OCI-LY7 (cell line): ENCODE data around the gene INPP5A. TPM values are rescaled to one million over a fixed set of nuclear protein-coding genes. Genes with fewer than 3 reads are reported as not detected.

Source experiments
- BruUV-seq: library from RNA; stranded (reverse); fragments of 400-500 nt; replicated peaks from 2 replicates; lab custom pipeline; 2021; lab: Mats Ljungman, UMichigan
- CTCF ChIA-PET: fragments of 300-600 bp; sonication (Branson Sonifier 250); formaldehyde crosslinking; loops from one replicate; lab custom pipeline; 2022; ENCODE audit warnings: antibody characterized with exemption; ENCODE audit not compliant: unreplicated experiment; lab: Charles Lee
- POLR2A ChIA-PET: fragments of 300-600 bp; sonication (Branson Sonifier 250); formaldehyde crosslinking; loops from one replicate; lab custom pipeline; 2022; ENCODE audit warnings: antibody characterized with exemption; lab: Charles Lee
- DNase-seq: peaks from one replicate; pipeline ENCODE4 v3.0.0-alpha.2; 2015; ENCODE audit warnings: low spot score
- H2AFZ ChIP-seq: fragments of 200-600 bp; sonication (generic), shearing (Covaris generic); 2 replicates; pipeline ENCODE4 v1.6.1; 2014; ENCODE audit warnings: mild to moderate bottlenecking, antibody characterized with exemption, low read length, moderate library complexity
- H3K27ac ChIP-seq: fragments of 200-600 bp; sonication (generic); 2 replicates; pipeline ENCODE4 v1.5.1; 2014; ENCODE audit warnings: mixed run types, low read depth, mild to moderate bottlenecking, moderate library complexity, low read length, inconsistent platforms; ENCODE audit not compliant: poor library complexity, severe bottlenecking
- H3K36me3 ChIP-seq: fragments of 200-600 bp; sonication (generic); 2 replicates; pipeline ENCODE4 v1.6.1; 2014; ENCODE audit warnings: mild to moderate bottlenecking, antibody characterized with exemption, low read length, moderate library complexity, mixed read lengths; ENCODE audit not compliant: insufficient read depth
- H3K4me1 ChIP-seq: fragments of 200-600 bp; sonication (generic); 2 replicates; pipeline ENCODE4 v1.5.1; 2014; ENCODE audit warnings: mild to moderate bottlenecking, low read length; ENCODE audit not compliant: insufficient read depth, poor library complexity, severe bottlenecking
- H3K4me2 ChIP-seq: fragments of 200-600 bp; sonication (generic); 2 replicates; pipeline ENCODE4 v1.6.1; 2014; ENCODE audit warnings: mild to moderate bottlenecking, low read length
- H3K4me3 ChIP-seq: fragments of 200-600 bp; sonication (generic); 2 replicates; pipeline ENCODE4 v1.5.1; 2014; ENCODE audit warnings: mild to moderate bottlenecking, low read depth, low read length; ENCODE audit not compliant: poor library complexity, severe bottlenecking
- H3K79me2 ChIP-seq: fragments of 200-600 bp; sonication (generic); 2 replicates; pipeline ENCODE4 v1.6.1; 2016; ENCODE audit warnings: low read depth, mild to moderate bottlenecking, low read length, moderate library complexity, mixed read lengths; ENCODE audit not compliant: insufficient read depth
- H3K9me2 ChIP-seq: fragments of 200-600 bp; sonication (generic); 2 replicates; pipeline ENCODE4 v1.6.1; 2016; ENCODE audit warnings: mild to moderate bottlenecking, low read length, mixed read lengths; ENCODE audit not compliant: insufficient read depth
- H3K9me3 ChIP-seq: fragments of 200-600 bp; sonication (generic); 2 replicates; pipeline ENCODE4 v1.6.1; 2014; ENCODE audit warnings: mild to moderate bottlenecking, mixed run types, low read length, mixed read lengths
- H4K20me1 ChIP-seq: fragments of 200-600 bp; sonication (generic); 2 replicates; pipeline ENCODE4 v1.6.1; 2014; ENCODE audit warnings: mild to moderate bottlenecking, antibody characterized with exemption, low read length, moderate library complexity, mixed read lengths; ENCODE audit not compliant: insufficient read depth
- CTCF ChIP-seq: fragments of 200-600 bp; sonication (generic); conservative IDR thresholded peaks from 2 replicates; pipeline ENCODE4 v1.5.1; 2014; ENCODE audit warnings: mild to moderate bottlenecking, antibody characterized with exemption, low read length, moderate library complexity, mixed read lengths
- EZH2phosphoT487 ChIP-seq: fragments of 200-600 bp; sonication (generic); IDR thresholded peaks from 2 replicates; pipeline ENCODE4 v1.6.1; 2018; ENCODE audit warnings: low read depth, borderline replicate concordance, mild to moderate bottlenecking, mixed run types, antibody characterized with exemption, low read length, moderate library complexity, mixed read lengths
- intact Hi-C: fragments of 100-400 bp; cut with micrococcal nuclease; formaldehyde crosslinking; loops from one replicate; pipeline ENCODE4 v1.10.0; 2022; ENCODE audit not compliant: unreplicated experiment
- total RNA-seq, 2 experiments: library from RNA; depleted of rRNA in 1 of 2; stranded (reverse); fragments of >200 nt in 1 of 2; shearing (Covaris generic) in 1 of 2; gene quantifications; 2 replicates each; pipeline ENCODE4 v1.2.3, GENCODE V29; 2014 to 2022

Gene INPP5A
- total RNA-seq, 2 experiments from 2014 or later, result 14.5 to 18.4 TPM

GRCh38 chr10:132714096-132714985, 176.8 kb downstream of the INPP5A start:
- Histone ChIP-seq H3K4me3 (no peak overlapping the region), H2AFZ (no peak overlapping the region), H3K4me2 (no peak overlapping the region), H3K36me3 (no peaks in the 10 kb centered on the region), H4K20me1 (no peaks in the 10 kb centered on the region), H3K79me2 (no peaks in the 10 kb centered on the region), H3K9me2 (no peaks in the 10 kb centered on the region), H3K4me1 (no peaks in the 10 kb centered on the region), H3K27ac (no peak overlapping the region), H3K9me3 (no peaks in the 10 kb centered on the region)
- CTCF ChIA-PET, result no interaction called here
- POLR2A ChIA-PET, result interaction anchor here (0.5 kb wide), 1 partner anchor 1003 kb away, joined by 3 read pairs; no protein-coding TSS in a partner anchor
- TF ChIP-seq CTCF, result no peak
- TF ChIP-seq EZH2phosphoT487, result no peak
- BruUV-seq, result no TSS peak
- intact Hi-C loops, result no loop called here
- no peak for DNase-seq

- H2AFZ ChIP-seq, result no peak overlapping the region
- no peaks in the 10 kb centered on the region for H3K9me3 ChIP-seq
- ChIA-PET CTCF (no interaction called here), POLR2A (no interaction called here)
- TF ChIP-seq EZH2phosphoT487, result no peak
- TF ChIP-seq CTCF, result no peak
- H3K79me2 ChIP-seq, result no peaks in the 10 kb centered on the region
- intact Hi-C loops, result no loop called here
- no peak overlapping the region for H3K4me3 ChIP-seq
- H3K4me1 ChIP-seq, result no peaks in the 10 kb centered on the region
- DNase-seq, result no peak
- H3K9me2 ChIP-seq, result no peaks in the 10 kb centered on the region
- H4K20me1 ChIP-seq, result no peaks in the 10 kb centered on the region
- H3K27ac ChIP-seq, result no peak overlapping the region
- H3K36me3 ChIP-seq, result no peaks in the 10 kb centered on the region
- no peak overlapping the region for H3K4me2 ChIP-seq
- BruUV-seq, result no TSS peak
Measured at GRCh38 chr10:132714986-132715775, 177.6 kb downstream of the INPP5A start.
